ENCODE data around the gene PACRG. TPM values are rescaled to one million over a fixed set of nuclear protein-coding genes. Genes with fewer than 3 reads are reported as not detected.

Gene PACRG
- total RNA-seq, 1 experiment from 2014 or later = 0.44 TPM

- Mint-ChIP-seq H3K9me3 (no peaks in the 10 kb centered on the region), H3K27ac (no peak overlapping the region), H3K4me1 (peaks cover 6% of the 10 kb centered on the region), H3K36me3 (no peaks in the 10 kb centered on the region), H3K4me3 (no peak overlapping the region), H3K27me3 (ENCODE audit: low read depth) (no peaks in the 10 kb centered on the region)
- ATAC-seq = no peak
- CTCF ChIA-PET = no interaction called here
- no peak for DNase-seq (ENCODE audit: low spot score)
- POLR2A ChIA-PET = no interaction called here
- no peak for TF ChIP-seq FOXJ3 (CRISPR knock-in tag; IDR thresholded peaks at IDR 0.05; ENCODE audit: borderline replicate concordance)
- no peak for TF ChIP-seq NR2C2 (CRISPR knock-in tag; IDR thresholded peaks at IDR 0.05)
- TF ChIP-seq AR (CRISPR knock-in tag; IDR thresholded peaks at IDR 0.05) = no peak
- no peak for TF ChIP-seq ERG (CRISPR knock-in tag; IDR thresholded peaks at IDR 0.05)
These were observed 570.5 kb downstream of the PACRG start for GRCh38 chr6:163298079-163298830.

GRCh38 chr6:163300838-163301237, 573.1 kb downstream of the PACRG start:
- H3K9me3 Mint-ChIP-seq = no peaks in the 10 kb centered on the region
- peaks cover 6% of the 10 kb centered on the region for H3K4me1 Mint-ChIP-seq
- CTCF ChIA-PET = no interaction called here
- no peaks in the 10 kb centered on the region for H3K27me3 Mint-ChIP-seq (ENCODE audit: low read depth)
- POLR2A ChIA-PET = no interaction called here
- H3K36me3 Mint-ChIP-seq = no peaks in the 10 kb centered on the region
- no peak for DNase-seq (ENCODE audit: low spot score)
- ATAC-seq = no peak
- H3K27ac Mint-ChIP-seq = no peak overlapping the region
- H3K4me3 Mint-ChIP-seq = no peak overlapping the region
- TF ChIP-seq IRF1 (CRISPR knock-in tag; IDR thresholded peaks at IDR 0.05) (no peak), NFYB (CRISPR knock-in tag; conservative IDR thresholded peaks at IDR 0.05; ENCODE audit: low read depth) (no peak), ZNF281 (CRISPR knock-in tag; IDR thresholded peaks at IDR 0.05) (no peak), HMGA2 (CRISPR knock-in tag; IDR thresholded peaks at IDR 0.05) (no peak), EMX1 (CRISPR knock-in tag; IDR thresholded peaks at IDR 0.05) (no peak), TEAD4 (CRISPR knock-in tag; IDR thresholded peaks at IDR 0.05) (no peak), ZBTB43 (CRISPR knock-in tag; IDR thresholded peaks at IDR 0.05) (no peak), GABPB1 (CRISPR knock-in tag; IDR thresholded peaks at IDR 0.05) (no peak), SMAD4 (CRISPR knock-in tag; IDR thresholded peaks at IDR 0.05) (no peak), GRHL2 (CRISPR knock-in tag; IDR thresholded peaks at IDR 0.05; ENCODE audit: insufficient replicate concordance, severe bottlenecking) (no peak), ATF3 (CRISPR knock-in tag; conservative IDR thresholded peaks at IDR 0.05) (no peak), ZNF425 (CRISPR knock-in tag; conservative IDR thresholded peaks at IDR 0.05) (no peak), ZNF232 (CRISPR knock-in tag; IDR thresholded peaks at IDR 0.05) (no peak), ZNF263 (CRISPR knock-in tag; IDR thresholded peaks at IDR 0.05; ENCODE audit: low read depth) (no peak), PRRX2 (CRISPR knock-in tag; IDR thresholded peaks at IDR 0.05) (no peak), AR (CRISPR knock-in tag; IDR thresholded peaks at IDR 0.05) (no peak), CBFB (CRISPR knock-in tag; IDR thresholded peaks at IDR 0.05; ENCODE audit: low read depth) (no peak)
